Panc1 (cell line): ENCODE results near the gene RGS3. TPM values are rescaled to one million over a fixed set of nuclear protein-coding genes. Genes with fewer than 3 reads are reported as not detected.

Experiments used
- ATAC-seq: fragments of 200-7000 bp; cut with Tn5 transposase; 2 replicates; pipeline ENCODE4 v1.9.1; 2020; ENCODE audit warnings: mild to moderate bottlenecking, moderate library complexity
- BruUV-seq: library from RNA; stranded (reverse); fragments of 400-500 nt; replicated peaks from 2 replicates; lab custom pipeline; 2021; lab: Mats Ljungman, UMichigan
- CTCF ChIA-PET: fragments of 300-600 bp; sonication (Branson Sonifier 250); formaldehyde crosslinking; loops from one replicate; lab custom pipeline; 2022; ENCODE audit warnings: antibody characterized with exemption; lab: Charles Lee
- POLR2A ChIA-PET: fragments of 300-600 bp; sonication (Branson Sonifier 250); formaldehyde crosslinking; loops from one replicate; lab custom pipeline; 2022; ENCODE audit warnings: antibody characterized with exemption; lab: Charles Lee
- DNase-seq: peaks from one replicate; pipeline ENCODE4 v3.0.0-alpha.2; 2010; ENCODE audit warnings: low read depth, low spot score
- H3K27ac ChIP-seq: 2 replicates; pipeline ENCODE4 v1.5.1; 2011; ENCODE audit warnings: mild to moderate bottlenecking, low read length, inconsistent platforms
- H3K27me3 ChIP-seq: fragments of 200-500 bp; sonication (Bioruptor generic); 2 replicates; pipeline ENCODE4 v1.6.0; 2014; ENCODE audit warnings: low read length, inconsistent platforms; ENCODE audit not compliant: control insufficient read depth, insufficient read depth
- H3K36me3 ChIP-seq: fragments of 200-500 bp; sonication (Bioruptor generic); 2 replicates; pipeline ENCODE4 v1.5.1; 2014; ENCODE audit warnings: inconsistent platforms, mild to moderate bottlenecking, low read length, moderate library complexity; ENCODE audit not compliant: control insufficient read depth, insufficient read depth
- H3K4me1 ChIP-seq: 2 replicates; pipeline ENCODE4 v1.5.1; 2011; ENCODE audit warnings: inconsistent platforms, mild to moderate bottlenecking, low read length, moderate library complexity; ENCODE audit not compliant: control insufficient read depth, insufficient read depth
- H3K4me3 ChIP-seq, 2 experiments: 2 replicates each; pipeline ENCODE4 v1.5.1; 2011 to 2012; ENCODE audit warnings: low read depth in 2 of 2, low read length in 2 of 2, mild to moderate bottlenecking in 2 of 2, inconsistent platforms in 1 of 2, moderate library complexity in 1 of 2
- H3K9me3 ChIP-seq: fragments of 200-500 bp; sonication (Bioruptor generic); 2 replicates; pipeline ENCODE4 v1.5.1; 2014; ENCODE audit warnings: low read depth, mild to moderate bottlenecking, inconsistent platforms, low read length, moderate library complexity; ENCODE audit not compliant: control insufficient read depth, insufficient read depth
- CTCF ChIP-seq: fragments of 450-650 bp; IDR thresholded peaks from 2 replicates; pipeline ENCODE4 v1.5.1; 2017; ENCODE audit warnings: mild to moderate bottlenecking
- POLR2AphosphoS5 ChIP-seq: IDR thresholded peaks from 2 replicates; pipeline ENCODE4 v1.6.1; 2012; ENCODE audit warnings: mild to moderate bottlenecking, low read depth, low read length, moderate library complexity
- REST ChIP-seq, 2 experiments: IDR thresholded peaks; 2 replicates each; pipeline ENCODE4 v1.6.1; 2011 to 2012; ENCODE audit warnings: low read depth in 2 of 2, control low read depth in 1 of 2, low read length in 1 of 2, mild to moderate bottlenecking in 1 of 2, moderate library complexity in 1 of 2; ENCODE audit not compliant: insufficient read depth in 1 of 2
- SIN3A ChIP-seq: IDR thresholded peaks from 2 replicates; pipeline ENCODE4 v1.6.1; 2012; ENCODE audit warnings: low read depth, mild to moderate bottlenecking, low read length, moderate library complexity, borderline replicate concordance; ENCODE audit not compliant: insufficient read depth
- TCF7L2 ChIP-seq: IDR thresholded peaks from 2 replicates; pipeline ENCODE4 v1.6.1; 2011; ENCODE audit warnings: mild to moderate bottlenecking, low read depth, low read length, inconsistent platforms
- in situ Hi-C: cut with HindIII; loops from 2 replicates; pipeline ENCODE4 v1.10.0; 2016; ENCODE audit warnings: low sequenced_read_pairs, low pct_unique_long_range_greater_than_20kb
- intact Hi-C: fragments of 100-400 bp; cut with micrococcal nuclease; formaldehyde crosslinking; loops from one replicate; pipeline ENCODE4 v1.10.0; 2022; ENCODE audit not compliant: unreplicated experiment
- total RNA-seq: library from RNA; stranded (reverse); gene quantifications from one replicate; pipeline ENCODE4 v1.2.1, GENCODE V29; 2021; ENCODE audit not compliant: unreplicated experiment

Gene RGS3
- total RNA-seq, 1 experiment from 2014 or later, result 15.1 TPM

GRCh38 chr9:113482341-113482740 lies 18.8 kb downstream of the RGS3 start:
- in situ Hi-C loops (no loop called here), intact Hi-C loops (no loop called here)
- no peak for DNase-seq
- BruUV-seq, result no TSS peak
- Histone ChIP-seq H3K4me1 (no peaks in the 10 kb centered on the region), H3K27me3 (no peaks in the 10 kb centered on the region), H3K36me3 (no peaks in the 10 kb centered on the region), H3K9me3 (no peaks in the 10 kb centered on the region), H3K4me3 (no peak overlapping the region), H3K27ac (no peak overlapping the region)
- ChIA-PET POLR2A (no interaction called here), CTCF (no interaction called here)
- ATAC-seq, result no peak
- no peak for TF ChIP-seq CTCF
- TF ChIP-seq TCF7L2, result no peak
- no peak for TF ChIP-seq SIN3A
- no peak for TF ChIP-seq POLR2AphosphoS5
- TF ChIP-seq REST (IDR thresholded peaks at IDR 0.05; ENCODE audit: insufficient read depth in 1 of 2, low read depth in 2 of 2, low read length in 1 of 2), result no peak

GRCh38 chr9:113482991-113483675 lies 19.6 kb downstream of the RGS3 start:
- no TSS peak for BruUV-seq
- Histone ChIP-seq H3K4me3 (no peak overlapping the region), H3K4me1 (no peaks in the 10 kb centered on the region), H3K36me3 (no peaks in the 10 kb centered on the region), H3K27ac (no peak overlapping the region), H3K27me3 (no peaks in the 10 kb centered on the region), H3K9me3 (no peaks in the 10 kb centered on the region)
- POLR2A ChIA-PET, result no interaction called here
- DNase-seq (no peak), ATAC-seq (no peak)
- TF ChIP-seq SIN3A (no peak), REST (IDR thresholded peaks at IDR 0.05; ENCODE audit: insufficient read depth in 1 of 2, low read depth in 2 of 2, low read length in 1 of 2) (no peak), TCF7L2 (no peak), CTCF (no peak), POLR2AphosphoS5 (no peak)
- intact Hi-C loops, result no loop called here
- CTCF ChIA-PET, result no interaction called here
- in situ Hi-C loops, result no loop called here
